ENCODE measurements around the gene ZDHHC13. TPM values are rescaled to one million over a fixed set of nuclear protein-coding genes. Genes with fewer than 3 reads are reported as not detected.

The ZDHHC13 gene
- total and polyA plus RNA-seq, 10 donors, result 8.2 to 20.4 (median 12.3) TPM

DNA sequence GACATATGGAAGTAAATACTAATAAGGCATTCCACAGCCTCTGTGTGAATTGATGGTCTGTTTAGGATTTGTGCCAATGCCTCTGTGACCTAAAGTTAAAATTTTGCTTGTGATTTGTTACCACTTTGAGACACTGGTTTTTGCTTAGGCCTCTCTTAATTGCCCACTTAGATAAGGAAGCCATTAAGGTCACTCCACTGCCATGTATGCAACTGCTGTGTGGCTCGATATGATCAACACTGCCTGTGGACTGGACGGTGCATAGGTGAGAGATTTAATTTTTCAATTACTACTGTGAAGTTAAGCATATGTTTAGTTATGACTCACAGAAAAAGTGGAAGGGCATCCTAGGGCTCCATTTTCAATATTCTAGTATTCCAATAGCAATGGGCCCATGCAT, 47.9 kb downstream of the ZDHHC13 start:
- H3K4me1 ChIP-seq, result no peaks in the 10 kb centered on the region
- H3K27me3 ChIP-seq (replicated peaks in 1 of 7), result no peaks in the 10 kb centered on the region
- WGBS, 5 donors, result 83 to 95% (median 89%) methylated on average over 2 of the region's 2 CpGs
- no peak overlapping the region for H3K4me3 ChIP-seq
- H3K9me3 ChIP-seq, result no peaks in the 10 kb centered on the region
- no peak for DNase-seq
- TF ChIP-seq POLR2AphosphoS5 (IDR thresholded peaks at IDR 0.05) (no peak), POLR2A (IDR thresholded peaks at IDR 0.05) (no peak)
- TF ChIP-seq, protein P1, sequence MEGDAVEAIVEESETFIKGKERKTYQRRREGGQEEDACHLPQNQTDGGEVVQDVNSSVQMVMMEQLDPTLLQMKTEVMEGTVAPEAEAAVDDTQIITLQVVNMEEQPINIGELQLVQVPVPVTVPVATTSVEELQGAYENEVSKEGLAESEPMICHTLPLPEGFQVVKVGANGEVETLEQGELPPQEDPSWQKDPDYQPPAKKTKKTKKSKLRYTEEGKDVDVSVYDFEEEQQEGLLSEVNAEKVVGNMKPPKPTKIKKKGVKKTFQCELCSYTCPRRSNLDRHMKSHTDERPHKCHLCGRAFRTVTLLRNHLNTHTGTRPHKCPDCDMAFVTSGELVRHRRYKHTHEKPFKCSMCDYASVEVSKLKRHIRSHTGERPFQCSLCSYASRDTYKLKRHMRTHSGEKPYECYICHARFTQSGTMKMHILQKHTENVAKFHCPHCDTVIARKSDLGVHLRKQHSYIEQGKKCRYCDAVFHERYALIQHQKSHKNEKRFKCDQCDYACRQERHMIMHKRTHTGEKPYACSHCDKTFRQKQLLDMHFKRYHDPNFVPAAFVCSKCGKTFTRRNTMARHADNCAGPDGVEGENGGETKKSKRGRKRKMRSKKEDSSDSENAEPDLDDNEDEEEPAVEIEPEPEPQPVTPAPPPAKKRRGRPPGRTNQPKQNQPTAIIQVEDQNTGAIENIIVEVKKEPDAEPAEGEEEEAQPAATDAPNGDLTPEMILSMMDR (IDR thresholded peaks at IDR 0.05 in 8 of 11, conservative IDR thresholded peaks at IDR 0.05 in 3 of 11), result no peak
- H3K27ac ChIP-seq, result no peak overlapping the region
- H3K36me3 ChIP-seq, result peaks cover 0 to 90% (median 37%) of the 10 kb centered on the region in 6 donors
- intact Hi-C loops (cut with DNase I; ENCODE audit: low total_unique reads), result no loop called here

DNA sequence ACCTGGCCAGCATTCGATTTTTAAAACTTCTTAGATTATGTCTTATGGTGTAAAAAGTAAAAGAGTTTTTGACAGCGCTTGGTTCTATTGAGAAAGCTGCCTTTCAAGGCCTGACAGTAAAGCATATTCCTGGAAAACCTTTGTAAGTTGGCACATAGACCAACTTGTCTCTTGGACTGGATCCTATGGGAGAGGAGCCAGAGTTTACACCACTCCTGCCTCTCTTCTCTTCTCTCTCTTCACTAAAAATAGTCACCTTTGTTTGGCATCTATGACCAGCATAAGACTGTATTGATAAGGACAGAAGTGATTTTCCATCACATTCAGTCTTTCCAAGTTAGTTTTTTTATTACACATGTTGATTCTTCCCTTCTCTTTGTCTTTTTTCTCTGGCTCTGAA, 51.1 kb downstream of the ZDHHC13 start:
- 98 to 99% (median 98%) methylated on average over 2 of the region's 2 CpGs for WGBS, 5 donors
- Histone ChIP-seq H3K4me1 (no peaks in the 10 kb centered on the region), H3K36me3 (peaks cover 0 to 99% (median 60%) of the 10 kb centered on the region in 6 donors), H3K4me3 (no peak overlapping the region), H3K27me3 (replicated peaks in 1 of 7) (no peaks in the 10 kb centered on the region), H3K9me3 (no peaks in the 10 kb centered on the region), H3K27ac (no peak overlapping the region)
- DNase-seq, result no peak
- TF ChIP-seq, protein P1 (IDR thresholded peaks at IDR 0.05 in 8 of 11, conservative IDR thresholded peaks at IDR 0.05 in 3 of 11), result no peak
- no peak for TF ChIP-seq POLR2A (IDR thresholded peaks at IDR 0.05)
- no peak for TF ChIP-seq POLR2AphosphoS5 (IDR thresholded peaks at IDR 0.05)
- intact Hi-C loops (cut with DNase I; ENCODE audit: low total_unique reads), result no loop called here

DNA sequence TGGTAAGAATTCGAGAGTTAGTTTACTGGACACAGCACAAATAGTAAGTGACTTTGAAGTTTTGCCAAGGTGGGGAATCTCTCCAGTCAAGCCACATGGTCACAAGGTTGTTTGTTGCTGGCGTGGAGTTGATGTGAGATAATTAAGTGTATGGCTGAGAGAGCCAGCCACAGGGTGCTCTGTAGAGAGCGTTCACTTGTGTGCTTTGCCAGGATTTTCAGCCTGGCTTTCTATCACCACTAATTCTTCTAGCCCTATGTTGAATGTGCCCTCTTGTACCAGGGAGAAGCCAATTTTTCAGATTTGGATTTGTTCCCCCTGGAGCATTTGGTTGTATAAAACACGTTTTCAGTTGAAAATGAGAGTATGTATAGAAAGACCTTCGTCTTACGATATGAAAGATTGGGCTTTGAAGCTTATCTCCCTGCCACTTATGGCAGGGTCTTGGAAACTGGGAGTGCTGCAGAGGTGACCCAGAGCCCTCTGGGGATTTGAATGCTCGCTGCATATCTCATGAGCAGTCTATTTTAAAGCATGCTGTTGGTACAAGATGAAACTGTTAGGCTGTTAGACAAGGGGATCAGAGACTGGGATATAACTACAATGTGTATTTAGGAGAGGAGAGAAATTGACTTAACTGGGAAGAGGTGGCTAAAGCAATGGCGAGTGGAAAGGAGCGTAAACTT, 56.2 kb downstream of the ZDHHC13 start:
- peaks cover 0 to 96% (median 49%) of the 10 kb centered on the region in 6 donors for H3K36me3 ChIP-seq
- no peaks in the 10 kb centered on the region for H3K27me3 ChIP-seq (replicated peaks in 1 of 7)
- intact Hi-C loops (cut with DNase I; ENCODE audit: low total_unique reads), result no loop called here
- no peaks in the 10 kb centered on the region for H3K4me1 ChIP-seq
- H3K9me3 ChIP-seq, result no peaks in the 10 kb centered on the region
- WGBS, 5 donors, result 94 to 98% (median 96%) methylated on average over 9 of the region's 9 CpGs
- no peak overlapping the region for H3K27ac ChIP-seq
- DNase-seq, result no peak
- TF ChIP-seq, protein P1 (IDR thresholded peaks at IDR 0.05 in 8 of 11, conservative IDR thresholded peaks at IDR 0.05 in 3 of 11), result no peak
- TF ChIP-seq POLR2A (IDR thresholded peaks at IDR 0.05) (no peak), POLR2AphosphoS5 (IDR thresholded peaks at IDR 0.05) (no peak)
- no peak overlapping the region for H3K4me3 ChIP-seq

DNA sequence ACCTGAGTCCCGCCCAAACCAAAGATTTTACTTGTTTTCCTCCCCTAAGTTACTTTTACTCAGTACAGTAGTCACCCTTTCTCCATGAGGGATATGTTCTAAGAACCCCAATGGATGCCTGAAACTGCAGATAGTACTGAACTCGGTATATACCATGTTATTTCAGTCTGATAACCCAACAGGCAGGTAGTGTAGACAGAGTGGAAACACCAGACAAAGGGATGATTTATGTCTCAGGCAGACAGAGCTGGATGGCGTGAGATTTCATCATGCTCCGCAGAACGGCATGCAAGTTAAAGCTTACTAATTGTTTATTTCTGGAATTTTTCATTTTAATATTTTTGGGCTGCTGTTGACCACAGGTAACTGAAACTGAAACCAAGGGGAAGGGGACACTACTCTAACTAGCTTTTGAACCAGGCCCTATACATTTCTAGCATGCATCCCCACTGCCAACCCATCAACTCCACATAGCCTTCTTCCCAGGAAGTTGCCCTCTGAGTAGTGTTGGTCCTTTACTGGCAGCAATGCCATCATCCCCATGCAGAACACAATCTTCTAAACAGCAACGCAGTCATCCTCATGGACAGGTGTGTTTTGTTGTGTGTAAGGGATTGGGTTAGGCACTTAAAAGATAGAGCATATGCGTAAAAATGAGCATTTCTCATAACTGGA, 57.1 kb downstream of the ZDHHC13 start:
- Histone ChIP-seq H3K4me3 (no peak overlapping the region), H3K4me1 (no peaks in the 10 kb centered on the region), H3K36me3 (peaks cover 0 to 90% (median 43%) of the 10 kb centered on the region in 6 donors), H3K27ac (no peak overlapping the region), H3K27me3 (replicated peaks in 1 of 7) (no peaks in the 10 kb centered on the region), H3K9me3 (no peaks in the 10 kb centered on the region)
- TF ChIP-seq POLR2A (IDR thresholded peaks at IDR 0.05) (no peak), POLR2AphosphoS5 (IDR thresholded peaks at IDR 0.05) (no peak)
- TF ChIP-seq, protein P1 (IDR thresholded peaks at IDR 0.05 in 8 of 11, conservative IDR thresholded peaks at IDR 0.05 in 3 of 11), result no peak
- DNase-seq, result no peak
- 95 to 99% (median 96%) methylated on average over 7 of the region's 7 CpGs for WGBS, 5 donors
- intact Hi-C loops (cut with DNase I; ENCODE audit: low total_unique reads), result no loop called here

Data from spleen (tissue), 11 donors.